ENCODE data around the gene USP46.

Gene USP46

GRCh38 chr4:52621567-52621966, 37.5 kb downstream of the USP46 start:
- no peaks in the 10 kb centered on the region for H3K9me3 ChIP-seq
- H3K4me1 ChIP-seq, result peaks cover 0 to 4% (median 0%) of the 10 kb centered on the region in 4 donors
- intact Hi-C loops (cut with DNase I; ENCODE audit: low total_unique reads), result no loop called here
- no peak for TF ChIP-seq CTCF (IDR thresholded peaks at IDR 0.05)
- no peak for DNase-seq
- no peaks in the 10 kb centered on the region for H3K27me3 ChIP-seq
- no peak overlapping the region for H3K4me3 ChIP-seq
- peaks cover 0 to 20% (median 12%) of the 10 kb centered on the region in 3 donors for H3K36me3 ChIP-seq
- no peak overlapping the region for H3K27ac ChIP-seq

GRCh38 chr4:52619591-52619931, 39.5 kb downstream of the USP46 start:
- Histone ChIP-seq H3K36me3 (peaks cover 0 to 2% (median 0%) of the 10 kb centered on the region in 3 donors), H3K4me3 (no peak overlapping the region), H3K4me1 (peaks cover 0 to 4% (median 0%) of the 10 kb centered on the region in 4 donors), H3K27ac (no peak overlapping the region), H3K9me3 (no peaks in the 10 kb centered on the region), H3K27me3 (no peaks in the 10 kb centered on the region)
- DNase-seq, result no peak
- intact Hi-C loops (cut with DNase I; ENCODE audit: low total_unique reads), result no loop called here
- TF ChIP-seq CTCF (IDR thresholded peaks at IDR 0.05), result no peak

GRCh38 chr4:52618795-52619590, 40.1 kb downstream of the USP46 start:
- Histone ChIP-seq H3K27me3 (no peaks in the 10 kb centered on the region), H3K4me3 (no peak overlapping the region), H3K36me3 (no peaks in the 10 kb centered on the region), H3K27ac (no peak overlapping the region), H3K9me3 (no peaks in the 10 kb centered on the region), H3K4me1 (peaks cover 0 to 4% (median 0%) of the 10 kb centered on the region in 4 donors)
- TF ChIP-seq CTCF (IDR thresholded peaks at IDR 0.05), result no peak
- no peak for DNase-seq
- intact Hi-C loops (cut with DNase I; ENCODE audit: low total_unique reads), result no loop called here

GRCh38 chr4:52617336-52618020, 41.6 kb downstream of the USP46 start:
- Histone ChIP-seq H3K4me1 (peaks cover 0 to 4% (median 0%) of the 10 kb centered on the region in 4 donors), H3K27me3 (no peaks in the 10 kb centered on the region), H3K4me3 (no peak overlapping the region), H3K9me3 (no peaks in the 10 kb centered on the region), H3K36me3 (no peaks in the 10 kb centered on the region), H3K27ac (no peak overlapping the region)
- no peak for TF ChIP-seq CTCF (IDR thresholded peaks at IDR 0.05)
- intact Hi-C loops (cut with DNase I; ENCODE audit: low total_unique reads), result no loop called here
- DNase-seq, result no peak

GRCh38 chr4:52614241-52614640, 44.9 kb downstream of the USP46 start:
- no peaks in the 10 kb centered on the region for H3K9me3 ChIP-seq
- intact Hi-C loops (cut with DNase I; ENCODE audit: low total_unique reads), result no loop called here
- no peak overlapping the region for H3K27ac ChIP-seq
- H3K36me3 ChIP-seq, result peaks cover 3 to 7% (median 4%) of the 10 kb centered on the region in 3 donors
- no peaks in the 10 kb centered on the region for H3K4me1 ChIP-seq
- no peak overlapping the region for H3K4me3 ChIP-seq
- H3K27me3 ChIP-seq, result no peaks in the 10 kb centered on the region
- DNase-seq, result no peak
- no peak for TF ChIP-seq CTCF (IDR thresholded peaks at IDR 0.05)
